NCI-H1105 treated with DMSO at 0.1 percent for 48 hours (cell line): ENCODE results near the gene SMTN.
"Not testable (repeated sequence)": the region's sequence is repeated elsewhere in the genome, so short reads cannot be mapped to it uniquely, and the experiment has no call there.

ENCODE experiments used
- DNase-seq: peaks from one replicate; lab custom pipeline; 2025; lab: John Stamatoyannopoulos, UW

The SMTN gene

DNA sequence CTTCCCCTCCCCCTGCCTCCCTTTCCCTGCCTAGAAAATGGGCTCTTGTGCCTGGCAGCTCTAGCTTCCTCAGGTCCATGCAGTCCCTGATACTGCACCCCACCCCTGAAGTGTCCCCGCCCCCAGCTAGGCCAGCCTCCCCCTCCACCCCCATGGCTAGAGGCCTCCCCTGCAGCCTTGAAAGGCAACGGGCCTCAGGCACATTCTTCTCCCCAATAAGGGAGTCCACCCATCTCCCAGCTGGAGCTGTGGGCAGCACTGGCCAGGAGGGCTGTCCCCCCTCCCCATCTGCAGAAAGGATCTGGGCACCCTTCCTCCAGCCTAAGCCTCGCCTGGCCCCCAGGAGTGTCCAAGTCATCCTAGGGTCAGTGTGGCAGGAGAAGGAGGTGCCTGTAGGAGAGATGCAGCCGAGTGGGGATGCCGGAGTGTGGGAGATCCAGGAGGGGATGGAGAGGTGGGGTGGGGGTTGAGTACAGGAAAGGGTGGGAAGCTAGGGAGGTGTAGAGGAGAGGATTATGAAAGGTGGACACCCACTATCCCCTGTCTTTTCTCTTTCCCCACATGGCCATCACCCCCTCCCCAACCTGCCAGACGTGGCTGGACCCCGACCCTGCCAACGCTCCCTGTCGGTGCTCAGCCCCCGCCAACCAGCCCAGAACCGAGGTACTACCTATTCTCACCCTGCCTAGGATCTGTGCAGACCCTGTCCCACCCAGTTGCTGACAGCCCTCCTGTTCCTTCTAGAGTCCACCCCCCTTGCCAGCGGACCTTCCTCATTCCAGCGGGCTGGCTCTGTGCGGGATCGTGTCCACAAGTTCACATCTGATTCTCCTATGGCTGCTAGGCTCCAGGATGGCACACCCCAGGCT, 9.3 kb downstream of the SMTN start:
- DNase-seq, result no peak

DNA sequence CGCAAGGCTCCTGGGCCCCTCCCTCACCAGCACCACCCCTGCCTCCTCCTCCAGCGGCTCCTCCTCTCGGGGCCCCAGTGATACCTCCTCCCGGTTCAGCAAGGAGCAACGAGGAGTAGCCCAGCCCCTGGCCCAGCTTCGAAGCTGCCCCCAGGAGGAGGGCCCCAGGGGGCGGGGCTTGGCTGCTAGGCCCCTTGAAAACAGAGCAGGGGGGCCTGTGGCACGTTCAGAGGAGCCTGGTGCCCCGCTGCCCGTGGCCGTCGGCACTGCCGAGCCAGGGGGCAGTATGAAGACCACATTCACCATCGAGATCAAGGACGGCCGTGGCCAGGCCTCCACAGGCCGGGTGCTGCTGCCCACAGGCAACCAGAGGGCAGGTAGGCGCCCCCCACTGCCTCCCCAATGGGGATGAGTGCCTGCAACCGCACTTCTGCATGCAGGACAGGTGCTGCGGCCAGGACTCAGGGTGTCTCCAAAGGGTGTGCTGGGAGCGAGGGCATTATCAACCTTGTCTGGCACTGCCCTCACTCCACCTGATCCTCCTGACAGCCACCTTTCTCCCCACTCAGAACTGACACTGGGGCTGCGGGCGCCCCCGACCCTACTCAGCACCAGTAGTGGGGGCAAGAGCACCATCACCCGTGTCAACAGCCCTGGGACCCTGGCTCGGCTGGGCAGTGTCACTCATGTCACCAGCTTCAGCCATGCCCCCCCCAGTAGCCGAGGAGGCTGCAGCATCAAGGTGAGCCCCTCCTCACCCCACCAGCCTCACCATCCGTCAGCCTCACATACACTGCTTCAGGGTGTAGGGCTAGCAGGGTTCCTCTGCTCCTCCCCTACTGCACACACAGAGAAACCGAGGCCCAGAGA, 10.2 kb downstream of the SMTN start:
- no peak for DNase-seq

DNA sequence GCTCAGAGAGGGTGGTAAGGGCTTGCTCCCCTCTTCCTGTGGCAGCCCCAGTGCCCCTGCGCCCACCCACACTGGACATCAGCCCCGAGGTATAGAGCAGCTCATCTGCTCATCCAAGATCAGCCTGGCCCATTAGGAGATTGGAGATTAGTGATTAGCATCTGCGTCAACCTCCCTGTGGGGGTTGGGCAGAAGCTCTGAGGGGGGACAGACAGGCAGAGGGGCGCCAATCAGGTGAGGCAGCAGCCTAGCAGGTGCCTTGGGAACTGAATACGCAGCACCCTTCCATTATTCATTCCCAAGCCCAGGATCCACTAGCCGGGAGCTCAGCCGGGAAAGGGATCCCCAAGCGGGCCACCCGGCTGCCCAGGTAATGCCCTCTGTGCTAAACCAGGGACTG, 11.0 kb downstream of the SMTN start:
- DNase-seq, result no peak

DNA sequence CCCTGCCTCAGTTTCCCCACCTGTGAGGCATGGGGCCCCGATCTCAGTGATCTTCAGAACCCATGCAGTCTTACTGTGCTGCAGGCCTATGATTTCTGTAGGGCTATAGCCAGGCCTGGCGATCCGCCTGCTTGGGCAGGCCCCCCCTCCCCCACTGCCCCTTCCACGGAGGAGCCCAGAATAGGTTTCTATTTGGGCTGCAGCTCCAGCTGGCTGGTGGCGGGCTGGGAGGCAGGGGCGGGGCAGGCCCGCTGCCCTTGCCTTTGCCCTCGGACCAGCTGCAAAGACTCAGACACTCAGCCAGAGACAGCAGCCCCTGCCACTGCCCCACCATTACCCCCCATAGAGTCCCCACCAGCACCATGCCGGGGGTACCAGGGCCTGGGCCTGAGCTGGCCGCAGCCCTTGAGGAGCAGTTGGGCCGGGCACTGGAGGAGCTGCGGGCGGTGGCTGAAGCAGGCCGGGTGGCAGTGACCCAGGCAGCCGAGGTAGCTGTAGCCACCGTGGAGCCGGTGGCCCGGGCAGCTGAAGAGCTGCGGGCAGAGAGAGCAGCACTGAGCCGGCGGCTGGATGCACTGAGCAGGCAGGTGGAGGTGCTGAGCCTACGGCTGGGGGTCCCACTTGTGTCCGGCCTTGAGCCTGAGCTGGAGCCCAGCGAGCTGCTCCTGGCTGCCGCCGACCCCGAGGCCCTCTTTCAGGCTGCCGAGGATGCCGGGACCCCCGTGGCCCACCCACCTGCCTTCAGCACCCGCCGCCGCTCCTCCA, 12.2 kb downstream of the SMTN start:
- no peak for DNase-seq

DNA sequence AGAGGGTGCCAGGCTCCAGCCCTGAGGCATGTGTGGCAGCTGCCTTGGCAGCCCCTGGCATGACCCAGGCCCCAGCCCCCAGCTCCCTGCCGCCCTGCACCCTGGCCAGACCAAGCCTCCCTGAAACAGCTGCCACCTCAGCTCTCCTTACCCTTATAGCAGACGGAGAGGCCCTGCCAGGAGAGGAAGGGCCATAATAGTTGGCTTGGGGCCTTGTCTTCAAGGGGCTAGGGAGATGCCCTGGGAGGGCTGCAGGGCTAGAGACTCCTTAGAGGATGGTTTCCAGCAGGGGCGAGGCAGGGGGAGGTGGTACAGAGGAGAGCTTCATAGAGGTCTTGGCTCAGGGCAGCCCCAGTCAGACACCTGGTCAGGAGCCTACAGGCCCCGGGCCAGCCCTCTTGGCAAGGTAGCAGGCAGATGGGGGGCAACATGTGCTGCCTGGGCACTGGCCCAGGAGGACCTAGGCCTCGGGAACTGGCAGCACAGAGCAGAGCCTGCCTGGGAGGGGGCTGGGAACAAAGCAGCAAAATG, 13.0 kb downstream of the SMTN start:
- no peak for DNase-seq

DNA sequence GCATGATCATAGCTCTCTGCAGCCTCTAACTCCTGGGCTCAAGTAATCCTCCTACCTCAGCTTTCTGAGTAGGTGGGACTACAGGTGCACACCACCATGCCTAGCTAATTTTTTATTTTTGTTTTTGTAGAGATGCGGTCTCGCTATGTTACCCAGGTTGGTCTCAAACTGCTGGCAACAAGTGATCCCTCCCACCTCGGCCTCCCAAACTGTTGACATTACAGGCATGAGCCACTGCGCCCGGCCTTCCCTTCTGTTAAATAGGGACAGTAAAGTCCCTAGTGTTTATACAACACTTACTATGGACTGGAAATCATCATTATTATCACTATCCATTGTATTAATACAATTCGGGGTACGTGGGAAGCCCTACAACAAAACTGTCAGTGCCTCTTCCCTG, 13.6 kb downstream of the SMTN start:
- no peak for DNase-seq

DNA sequence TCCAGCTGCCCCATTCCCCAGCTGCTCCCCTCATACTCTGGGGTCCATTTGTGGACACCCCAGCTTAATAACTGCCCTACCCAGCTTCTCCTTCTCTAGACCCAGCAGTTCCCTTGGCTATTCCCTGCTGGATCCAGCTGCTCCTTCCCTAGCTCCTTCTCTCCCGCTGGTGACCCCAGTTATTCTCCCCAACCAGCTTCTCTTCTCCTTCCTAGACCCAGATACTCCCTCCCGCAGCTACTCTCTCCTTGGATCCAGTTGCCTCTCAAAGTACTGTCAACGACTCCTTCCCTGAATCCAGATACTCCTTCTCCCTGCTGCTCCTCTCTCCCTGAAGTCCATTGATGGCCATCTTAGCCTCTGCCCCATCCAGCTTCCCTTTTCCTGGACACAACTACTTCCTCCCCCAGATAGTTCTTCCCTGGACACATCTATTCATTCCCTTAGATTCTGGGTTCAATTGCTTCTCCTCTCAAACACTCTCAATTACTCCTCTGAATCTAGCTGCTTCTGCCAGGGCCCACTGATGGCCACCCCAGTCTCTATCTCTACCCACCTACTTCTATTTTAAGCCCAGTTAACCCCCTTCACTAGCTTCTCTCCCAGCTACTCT, 14.6 kb downstream of the SMTN start:
- no peak for DNase-seq

DNA sequence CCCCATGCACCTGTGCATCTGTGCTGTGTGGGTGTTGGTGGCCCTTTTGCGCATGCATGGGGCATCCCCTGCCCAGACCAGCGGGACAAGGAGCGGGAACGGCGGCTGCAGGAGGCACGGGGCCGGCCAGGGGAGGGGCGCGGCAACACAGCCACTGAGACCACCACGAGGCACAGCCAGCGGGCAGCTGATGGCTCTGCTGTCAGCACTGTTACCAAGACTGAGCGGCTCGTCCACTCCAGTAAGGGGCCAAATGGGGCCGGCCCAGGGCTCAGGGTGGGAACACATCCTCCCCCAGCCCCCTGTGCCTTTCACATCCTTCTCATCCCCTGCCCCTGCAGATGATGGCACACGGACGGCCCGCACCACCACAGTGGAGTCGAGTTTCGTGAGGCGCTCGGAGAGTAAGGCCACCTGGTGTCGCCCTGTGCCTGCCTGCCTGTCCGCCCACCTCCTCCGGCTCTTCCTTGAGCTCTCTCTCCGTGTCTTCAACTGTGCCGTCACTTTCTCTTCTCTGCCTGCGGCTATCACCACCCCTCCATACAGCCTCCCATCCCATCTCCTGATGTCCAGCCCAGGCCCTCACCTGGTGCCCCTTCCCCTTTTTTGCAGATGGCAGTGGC, 15.7 kb downstream of the SMTN start:
- no peak for DNase-seq

DNA sequence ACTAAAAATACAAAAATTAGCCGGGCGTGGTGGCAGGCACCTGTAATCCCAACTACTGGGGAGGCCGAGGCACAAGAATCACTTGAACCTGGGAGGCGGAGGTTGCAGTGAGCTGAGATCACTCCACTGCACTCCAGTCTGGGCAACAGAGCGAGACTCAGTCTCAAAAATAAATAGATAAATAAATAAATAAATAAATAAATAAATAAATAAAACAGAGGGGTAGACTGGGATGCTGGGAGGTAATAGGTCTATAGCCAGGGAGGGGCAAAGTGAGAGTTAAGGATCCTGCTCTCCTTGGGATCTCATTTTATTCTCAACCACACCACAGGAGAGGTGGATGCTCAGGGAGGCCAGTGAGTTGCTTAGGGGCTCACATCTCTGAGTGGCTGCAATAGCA, 16.4 kb downstream of the SMTN start:
- not testable (repeated sequence) for DNase-seq

DNA sequence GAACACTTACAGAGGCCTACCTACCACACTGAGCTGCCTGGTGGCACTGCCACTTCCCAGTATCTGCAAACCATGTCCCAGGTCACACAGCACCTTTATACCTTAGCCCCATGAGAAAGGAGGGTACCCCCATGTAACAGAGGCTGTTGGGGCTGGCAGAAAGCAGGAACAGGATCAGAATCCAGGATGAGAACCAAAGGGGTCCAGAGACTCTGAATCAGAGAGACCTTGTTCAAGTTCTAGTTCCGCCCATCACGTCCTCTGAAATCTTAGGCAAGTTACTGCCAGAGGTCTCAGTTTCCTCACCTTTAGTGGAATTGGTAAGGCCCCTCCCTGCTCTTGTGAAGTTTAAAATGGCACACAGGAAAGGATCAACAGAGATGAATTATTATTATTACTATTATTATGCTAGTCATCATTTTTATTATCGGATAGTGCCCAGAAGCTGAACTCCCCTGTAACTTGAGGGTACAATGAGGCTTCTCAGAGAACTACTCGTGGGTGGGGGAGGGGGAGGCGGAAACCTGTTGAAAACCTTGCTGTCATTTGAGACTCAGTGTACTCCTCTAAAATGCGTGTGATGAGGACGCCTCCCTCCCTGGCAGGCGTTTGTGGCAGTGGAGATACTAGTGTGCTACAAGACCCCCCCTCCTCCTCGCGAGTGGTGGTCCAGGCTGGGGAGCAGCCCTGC, 17.0 kb downstream of the SMTN start:
- DNase-seq, result no peak

DNA sequence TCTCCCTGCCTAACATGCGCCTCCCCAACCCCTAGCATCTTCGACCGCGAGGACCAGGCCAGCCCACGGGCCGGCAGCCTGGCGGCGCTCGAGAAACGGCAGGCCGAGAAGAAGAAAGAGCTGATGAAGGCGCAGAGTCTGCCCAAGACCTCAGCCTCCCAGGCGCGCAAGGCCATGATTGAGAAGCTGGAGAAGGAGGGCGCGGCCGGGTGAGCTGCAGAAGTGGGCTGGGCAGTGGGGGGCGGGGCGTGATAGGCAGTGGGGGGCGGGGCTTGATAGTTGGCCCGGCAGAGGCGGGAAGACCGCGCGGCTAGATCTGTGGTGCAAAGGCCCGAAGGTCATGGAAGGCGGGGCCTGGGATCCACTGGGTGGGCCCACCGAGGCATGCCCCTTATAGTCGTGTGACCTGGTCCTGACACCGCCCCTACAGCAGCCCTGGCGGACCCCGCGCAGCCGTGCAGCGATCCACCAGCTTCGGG, 17.6 kb downstream of the SMTN start:
- DNase-seq, result no peak

DNA sequence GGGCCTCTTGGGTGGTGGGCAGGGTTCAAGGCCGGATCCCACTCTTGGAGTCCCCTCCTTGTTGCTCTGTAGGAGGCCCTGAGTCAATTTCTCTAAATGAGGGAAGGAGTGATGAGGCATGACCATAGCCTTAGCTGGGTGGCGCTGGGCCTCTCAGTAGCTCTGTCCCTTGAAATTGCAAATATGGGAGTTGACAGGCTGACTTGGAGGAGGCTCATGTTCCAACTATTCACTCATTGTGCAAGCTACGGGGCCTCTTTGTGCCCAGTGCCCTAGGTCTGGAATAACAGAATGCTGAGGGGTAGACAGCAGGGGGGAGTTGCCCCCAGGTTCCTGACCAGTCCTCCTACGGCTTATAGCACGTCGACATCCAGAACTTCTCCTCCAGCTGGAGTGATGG, 18.3 kb downstream of the SMTN start:
- DNase-seq, result no peak

DNA sequence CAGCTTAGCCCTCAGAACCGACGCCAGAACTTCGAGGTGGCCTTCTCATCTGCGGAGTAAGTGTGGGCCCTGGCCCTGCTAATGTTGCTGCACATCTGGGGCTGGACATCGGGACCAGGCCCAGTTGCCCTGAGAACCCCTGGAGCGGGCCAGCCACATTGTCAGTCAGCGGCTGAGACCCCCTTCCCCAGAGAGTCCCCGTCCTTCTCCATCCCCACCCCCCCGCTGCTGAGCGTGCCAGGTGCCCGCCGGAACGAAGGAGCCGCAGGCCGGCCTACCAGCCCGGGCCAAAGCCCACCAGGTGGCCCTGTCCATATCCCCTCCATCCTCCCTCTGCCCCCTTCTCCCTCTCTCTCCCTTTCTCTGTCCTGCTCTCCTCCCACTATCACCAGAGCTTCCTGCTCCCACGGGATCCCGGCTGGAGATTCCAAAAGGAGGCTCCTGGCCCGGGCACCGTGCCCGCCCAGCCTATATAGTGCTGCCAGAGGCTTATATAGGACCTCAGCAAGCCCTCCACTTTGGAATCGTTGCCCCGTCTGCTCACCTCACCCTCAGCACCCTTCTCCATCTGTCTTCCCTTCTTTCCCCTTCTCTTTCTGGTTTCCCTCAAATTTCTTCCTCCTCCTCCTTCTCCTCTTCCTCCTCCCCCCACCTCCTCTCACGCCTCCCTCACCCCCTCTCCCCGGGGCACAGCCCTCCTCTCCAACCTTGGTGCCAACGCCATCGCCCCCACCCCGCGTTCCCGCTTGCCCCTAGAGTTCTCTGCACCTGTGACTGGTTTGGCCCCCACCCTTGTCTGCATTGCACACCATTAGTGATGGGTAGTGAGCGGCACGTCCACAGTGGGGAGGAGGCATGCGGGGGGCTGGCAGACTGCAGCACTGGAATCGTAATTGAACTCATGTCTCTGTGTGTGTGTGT, 19.0 kb downstream of the SMTN start:
- no peak for DNase-seq

DNA sequence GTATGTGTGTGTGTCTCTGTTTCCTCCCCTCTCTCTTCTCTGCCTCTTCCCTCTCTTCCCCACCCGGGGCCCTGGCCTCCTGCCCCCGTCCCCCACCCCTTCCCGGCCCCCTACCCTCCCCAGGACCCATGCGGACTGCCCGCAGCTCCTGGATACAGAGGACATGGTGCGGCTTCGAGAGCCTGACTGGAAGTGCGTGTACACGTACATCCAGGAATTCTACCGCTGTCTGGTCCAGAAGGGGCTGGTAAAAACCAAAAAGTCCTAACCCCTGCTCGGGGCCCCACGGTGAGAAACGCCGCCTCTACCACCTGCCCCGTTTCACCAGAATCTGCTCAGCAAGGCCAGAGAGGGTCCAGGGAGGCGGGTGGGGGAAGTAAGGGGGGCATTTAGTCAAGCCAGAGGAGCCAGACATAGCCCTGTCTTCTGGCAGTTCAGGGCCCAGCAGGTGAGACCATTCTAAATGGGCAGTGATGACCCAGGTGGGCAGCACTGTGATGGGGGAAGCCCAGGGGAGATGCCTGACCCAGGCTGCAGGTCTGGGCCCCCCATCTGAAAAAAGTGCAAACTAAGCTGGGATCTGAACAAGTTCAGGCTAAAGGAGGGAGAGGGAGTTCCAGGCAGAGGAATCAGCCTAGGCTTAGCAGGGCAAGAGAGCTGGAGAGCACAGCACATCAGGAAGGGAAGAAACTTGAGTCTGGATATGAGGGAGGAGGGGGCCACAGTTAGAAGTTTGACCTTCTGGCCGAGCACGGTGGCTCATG, 19.8 kb downstream of the SMTN start:
- no peak for DNase-seq

DNA sequence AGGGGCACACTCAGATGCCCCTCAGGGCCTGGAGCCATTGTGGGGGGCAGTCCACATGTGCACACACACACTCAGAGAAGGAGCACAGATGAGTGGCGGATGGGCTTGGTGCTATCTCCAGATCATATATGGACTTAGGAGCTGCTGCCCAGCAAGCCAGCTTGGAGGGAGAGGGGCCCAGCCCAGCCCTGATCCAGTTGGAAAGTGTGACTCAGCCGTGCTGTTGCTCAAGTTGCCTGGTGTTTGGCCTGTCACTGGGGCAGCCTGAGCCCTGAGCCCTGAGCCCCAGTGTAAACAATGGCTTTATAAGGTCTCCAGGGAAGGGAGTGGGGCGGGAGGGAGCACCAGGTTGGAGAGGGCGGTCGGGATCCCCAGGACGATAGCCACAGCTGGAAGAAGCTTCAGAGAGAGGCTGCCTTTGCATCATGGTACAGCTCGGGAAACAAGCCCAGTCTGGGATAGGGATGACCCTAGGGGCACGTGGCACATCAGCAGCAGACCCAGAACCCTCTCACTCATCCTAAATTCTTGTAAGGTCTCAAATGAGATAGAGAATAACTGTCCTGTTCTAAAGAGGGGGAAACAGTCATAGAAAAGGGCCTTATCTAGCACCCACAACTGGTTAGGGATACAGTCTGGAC, 21.4 kb downstream of the SMTN start:
- no peak for DNase-seq

DNA sequence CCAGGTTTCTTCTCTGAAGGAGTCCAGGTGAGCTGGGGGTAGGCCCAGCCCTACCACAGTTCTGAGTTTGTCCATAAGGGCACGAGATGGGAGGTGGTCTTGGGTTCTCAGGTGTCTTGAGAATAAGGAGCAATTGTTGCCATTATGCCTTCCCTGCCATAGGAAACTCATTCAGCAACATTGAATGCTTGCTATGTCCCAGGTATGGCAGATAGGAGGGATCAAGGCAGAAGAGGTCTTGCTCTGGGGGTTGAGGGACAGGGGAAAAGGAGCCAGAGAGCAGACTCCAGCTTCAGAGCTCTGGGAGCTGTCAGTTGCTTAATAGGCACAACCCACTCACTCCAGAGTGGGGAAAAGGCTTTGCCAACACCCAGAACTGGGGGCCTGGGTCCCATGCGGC, 22.0 kb downstream of the SMTN start:
- DNase-seq, result no peak

DNA sequence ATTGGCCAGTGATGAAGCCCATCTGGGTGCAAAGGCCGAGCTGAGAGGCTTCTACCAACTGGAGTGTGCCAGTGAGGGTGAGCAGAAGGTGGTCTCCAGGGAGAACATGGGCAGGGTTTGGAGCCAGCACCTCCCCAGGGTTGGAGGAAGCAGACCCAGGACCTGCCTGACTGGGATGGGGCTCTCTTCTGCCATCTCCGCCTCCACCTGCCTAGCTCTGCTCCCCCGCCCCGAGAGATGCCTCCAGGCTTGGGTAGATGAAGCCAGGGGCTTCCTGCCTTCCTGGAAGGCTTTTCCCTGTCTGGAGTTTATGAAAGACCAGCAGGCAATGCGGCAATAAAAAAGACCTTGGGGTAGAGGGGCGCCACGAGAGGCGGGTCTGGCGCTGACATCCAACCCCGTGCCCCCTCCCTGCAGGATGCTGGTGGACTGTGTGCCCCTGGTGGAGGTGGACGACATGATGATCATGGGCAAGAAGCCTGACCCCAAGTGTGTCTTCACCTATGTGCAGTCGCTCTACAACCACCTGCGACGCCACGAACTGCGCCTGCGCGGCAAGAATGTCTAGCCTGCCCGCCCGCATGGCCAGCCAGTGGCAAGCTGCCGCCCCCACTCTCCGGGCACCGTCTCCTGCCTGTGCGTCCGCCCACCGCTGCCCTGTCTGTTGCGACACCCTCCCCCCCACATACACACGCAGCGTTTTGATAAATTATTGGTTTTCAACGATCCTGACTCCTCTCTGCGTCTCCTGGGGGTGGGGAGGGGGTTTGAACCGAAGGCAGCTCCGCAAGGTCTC, 23.0 kb downstream of the SMTN start:
- DNase-seq, result no peak
